GM23248 (cell line): ENCODE measurements around the gene BICD1.

Experiments used
- EZH2 ChIP-seq: fragments of 200-600 bp; sonication (generic); IDR thresholded peaks from 2 replicates; pipeline ENCODE4 v1.6.1; 2018; ENCODE audit warnings: antibody characterized with exemption, mild to moderate bottlenecking; ENCODE audit not compliant: insufficient read depth, poor library complexity, severe bottlenecking
- EZH2phosphoT487 ChIP-seq: fragments of 200-600 bp; sonication (generic); IDR thresholded peaks from 2 replicates; pipeline ENCODE4 v1.6.1; 2018; ENCODE audit warnings: antibody characterized with exemption, moderate library complexity, mild to moderate bottlenecking, low read depth; ENCODE audit not compliant: insufficient read depth

DNA sequence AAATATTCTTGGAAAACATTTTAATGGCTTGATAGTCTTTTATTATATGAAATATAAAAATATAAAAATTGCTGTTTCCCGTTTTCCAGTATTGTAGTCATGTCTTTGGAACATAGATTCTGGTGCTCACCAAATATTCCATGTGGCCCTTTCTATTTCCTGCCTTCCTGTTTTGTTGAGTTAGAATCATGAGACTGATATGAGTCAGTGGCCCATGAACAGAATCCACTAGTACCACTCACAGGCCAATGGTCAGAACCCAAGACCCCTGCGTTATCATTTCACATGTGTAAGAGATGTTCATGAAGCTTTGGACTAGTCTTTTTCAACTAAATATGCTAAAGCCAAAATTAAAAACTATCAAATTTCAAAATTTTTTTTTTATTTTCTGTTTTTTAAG, 56.9 kb downstream of the BICD1 start:
- TF ChIP-seq EZH2 (no peak), EZH2phosphoT487 (no peak)
